HUES48 (cell line): ENCODE results near the gene GAB2.

Experiments
- H3K27ac ChIP-seq: one replicate; pipeline ENCODE4 v1.7.0; 2013; ENCODE audit warnings: low read depth, low read length, inconsistent platforms
- H3K27me3 ChIP-seq: 2 replicates; pipeline ENCODE4 v1.6.1; 2013; ENCODE audit warnings: mild to moderate bottlenecking, low read length; ENCODE audit not compliant: control insufficient read depth, insufficient read depth
- H3K36me3 ChIP-seq: 2 replicates; pipeline ENCODE4 v1.6.1; 2013; ENCODE audit warnings: low read length; ENCODE audit not compliant: control insufficient read depth, insufficient read depth
- H3K4me1 ChIP-seq: 2 replicates; pipeline ENCODE4 v1.6.1; 2013; ENCODE audit warnings: mild to moderate bottlenecking, low read length; ENCODE audit not compliant: control insufficient read depth, insufficient read depth
- H3K4me3 ChIP-seq: 2 replicates; pipeline ENCODE4 v1.5.1; 2013; ENCODE audit warnings: mild to moderate bottlenecking, low read depth, low read length
- H3K9ac ChIP-seq: 2 replicates; pipeline ENCODE4 v1.6.1; 2013; ENCODE audit warnings: mild to moderate bottlenecking, low read depth, low read length, moderate library complexity
- H3K9me3 ChIP-seq: 2 replicates; pipeline ENCODE4 v1.6.1; 2013; ENCODE audit warnings: low read length; ENCODE audit not compliant: control insufficient read depth, insufficient read depth

GAB2 gene

GRCh38 chr11:78400116-78400515, 17.5 kb downstream of the GAB2 start:
- H3K27me3 ChIP-seq, result peaks cover 21% of the 10 kb centered on the region
- no peaks in the 10 kb centered on the region for H3K36me3 ChIP-seq
- no peak overlapping the region for H3K9ac ChIP-seq
- no peak overlapping the region for H3K4me3 ChIP-seq
- no peaks in the 10 kb centered on the region for H3K9me3 ChIP-seq
- H3K4me1 ChIP-seq, result peaks cover 18% of the 10 kb centered on the region
- no peak overlapping the region for H3K27ac ChIP-seq

DNA sequence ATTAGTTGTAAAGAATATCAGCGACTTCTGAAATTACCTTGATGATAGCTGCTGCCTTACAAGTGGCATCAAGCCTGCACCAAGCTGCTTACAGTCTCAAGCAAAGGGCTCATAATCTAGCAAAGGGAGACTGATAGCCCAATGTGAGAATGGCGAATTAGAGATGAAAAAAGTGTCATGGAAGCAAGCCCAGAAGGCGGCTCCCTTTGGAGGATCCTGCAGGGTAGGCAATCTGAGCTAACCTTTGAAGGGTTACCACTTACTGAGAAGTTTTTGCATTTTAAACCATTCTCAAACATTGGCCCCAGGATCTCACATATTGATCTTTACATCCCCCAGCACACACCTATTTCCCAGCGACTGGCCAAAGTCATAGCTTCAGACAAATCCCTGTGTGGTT, 18.5 kb downstream of the GAB2 start:
- Histone ChIP-seq H3K4me3 (no peak overlapping the region), H3K27me3 (peaks cover 21% of the 10 kb centered on the region), H3K27ac (peak overlapping the region; percentile 68), H3K9me3 (no peaks in the 10 kb centered on the region), H3K36me3 (no peaks in the 10 kb centered on the region), H3K4me1 (peaks cover 18% of the 10 kb centered on the region), H3K9ac (no peak overlapping the region)

- Histone ChIP-seq H3K27ac (peak overlapping the region; percentile 57), H3K4me1 (peaks cover 18% of the 10 kb centered on the region)
Observed at GRCh38 chr11:78398715-78399114, 18.9 kb downstream of the GAB2 start.

DNA sequence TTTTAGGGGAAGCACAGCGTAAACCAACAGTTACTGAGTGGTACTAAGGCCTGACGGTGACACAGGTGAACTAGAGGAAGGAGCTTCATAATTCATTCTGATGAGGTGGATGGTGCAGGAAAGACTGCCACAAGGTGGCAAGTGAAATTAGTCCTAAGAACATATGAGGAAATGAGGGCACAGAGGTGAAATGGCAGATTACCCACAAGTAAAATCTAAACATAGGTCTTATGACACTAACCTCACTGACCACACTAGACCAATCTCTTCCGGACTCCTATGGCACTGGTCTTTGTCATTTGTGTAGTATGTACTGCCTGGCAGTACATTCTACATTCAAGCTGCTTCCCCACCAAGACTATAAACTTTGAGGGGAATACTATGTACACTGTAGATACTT, 20.2 kb downstream of the GAB2 start:
- Histone ChIP-seq H3K27me3 (peaks cover 21% of the 10 kb centered on the region), H3K9ac (no peak overlapping the region), H3K4me3 (no peak overlapping the region), H3K36me3 (no peaks in the 10 kb centered on the region), H3K27ac (no peak overlapping the region), H3K9me3 (no peaks in the 10 kb centered on the region), H3K4me1 (peaks cover 18% of the 10 kb centered on the region)

More at GRCh38 chr11:78398715-78399114, 18.9 kb downstream of the GAB2 start:
- Histone ChIP-seq H3K36me3 (no peaks in the 10 kb centered on the region), H3K9me3 (no peaks in the 10 kb centered on the region), H3K9ac (no peak overlapping the region), H3K27me3 (peaks cover 21% of the 10 kb centered on the region), H3K4me3 (no peak overlapping the region)

DNA sequence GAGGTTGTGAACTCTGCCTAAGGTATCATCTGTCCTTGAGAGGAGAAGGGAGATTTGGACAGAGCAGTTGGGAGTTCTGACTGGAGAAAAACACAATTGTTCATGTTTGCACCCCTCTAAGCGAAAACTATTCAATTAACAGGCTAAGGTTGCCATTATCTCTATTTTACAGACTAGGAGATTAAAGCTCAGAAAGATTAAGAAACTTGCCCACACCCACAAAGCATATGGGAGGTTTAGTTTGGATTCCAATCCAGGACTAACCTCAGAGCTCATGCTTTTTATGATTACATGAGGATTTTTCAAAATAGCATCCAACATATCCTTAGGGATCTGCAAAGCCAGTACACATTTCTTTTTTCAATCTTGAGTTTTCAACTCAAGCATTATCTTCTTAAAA, 22.0 kb downstream of the GAB2 start:
- Histone ChIP-seq H3K36me3 (no peaks in the 10 kb centered on the region), H3K4me3 (no peak overlapping the region), H3K9me3 (no peaks in the 10 kb centered on the region), H3K9ac (no peak overlapping the region), H3K27ac (no peak overlapping the region), H3K4me1 (peaks cover 18% of the 10 kb centered on the region), H3K27me3 (peaks cover 21% of the 10 kb centered on the region)

- Histone ChIP-seq H3K27me3 (peaks cover 6% of the 10 kb centered on the region; the same call in 1 of the 2 replicates), H3K4me3 (no peak overlapping the region), H3K36me3 (no peaks in the 10 kb centered on the region), H3K9ac (no peak overlapping the region), H3K27ac (no peak overlapping the region), H3K4me1 (no peaks in the 10 kb centered on the region), H3K9me3 (no peaks in the 10 kb centered on the region)
Observed at GRCh38 chr11:78392854-78393253, 24.8 kb downstream of the GAB2 start.

GRCh38 chr11:78391424-78391823, 26.2 kb downstream of the GAB2 start:
- H3K9me3 ChIP-seq, result no peaks in the 10 kb centered on the region
- H3K4me3 ChIP-seq, result no peak overlapping the region
- no peak overlapping the region for H3K27ac ChIP-seq
- H3K36me3 ChIP-seq, result no peaks in the 10 kb centered on the region
- H3K4me1 ChIP-seq, result no peaks in the 10 kb centered on the region
- H3K27me3 ChIP-seq, result no peaks in the 10 kb centered on the region
- no peak overlapping the region for H3K9ac ChIP-seq

DNA sequence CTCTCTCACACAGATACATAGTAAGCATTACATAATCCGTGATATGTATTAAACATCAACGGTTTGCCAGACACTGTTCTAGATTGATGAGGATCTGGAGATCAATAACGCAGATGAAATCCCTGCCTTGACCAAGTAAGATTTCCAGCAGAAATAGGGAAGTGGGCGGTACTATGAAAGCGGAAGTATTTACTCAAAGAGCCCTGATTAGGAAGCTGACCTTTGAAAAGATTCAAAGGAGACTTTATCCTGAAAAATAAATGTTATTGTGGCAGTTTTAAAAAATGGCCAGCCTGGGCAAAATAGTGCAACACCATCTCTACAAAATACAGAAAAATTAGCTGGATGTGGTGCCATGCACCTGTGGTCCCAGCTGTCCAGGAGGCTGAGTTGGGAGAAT, 26.8 kb downstream of the GAB2 start:
- H3K4me3 ChIP-seq, result no peak overlapping the region
- H3K36me3 ChIP-seq, result no peaks in the 10 kb centered on the region
- H3K27me3 ChIP-seq, result no peaks in the 10 kb centered on the region
- no peak overlapping the region for H3K27ac ChIP-seq
- no peaks in the 10 kb centered on the region for H3K9me3 ChIP-seq
- no peak overlapping the region for H3K9ac ChIP-seq
- no peaks in the 10 kb centered on the region for H3K4me1 ChIP-seq

DNA sequence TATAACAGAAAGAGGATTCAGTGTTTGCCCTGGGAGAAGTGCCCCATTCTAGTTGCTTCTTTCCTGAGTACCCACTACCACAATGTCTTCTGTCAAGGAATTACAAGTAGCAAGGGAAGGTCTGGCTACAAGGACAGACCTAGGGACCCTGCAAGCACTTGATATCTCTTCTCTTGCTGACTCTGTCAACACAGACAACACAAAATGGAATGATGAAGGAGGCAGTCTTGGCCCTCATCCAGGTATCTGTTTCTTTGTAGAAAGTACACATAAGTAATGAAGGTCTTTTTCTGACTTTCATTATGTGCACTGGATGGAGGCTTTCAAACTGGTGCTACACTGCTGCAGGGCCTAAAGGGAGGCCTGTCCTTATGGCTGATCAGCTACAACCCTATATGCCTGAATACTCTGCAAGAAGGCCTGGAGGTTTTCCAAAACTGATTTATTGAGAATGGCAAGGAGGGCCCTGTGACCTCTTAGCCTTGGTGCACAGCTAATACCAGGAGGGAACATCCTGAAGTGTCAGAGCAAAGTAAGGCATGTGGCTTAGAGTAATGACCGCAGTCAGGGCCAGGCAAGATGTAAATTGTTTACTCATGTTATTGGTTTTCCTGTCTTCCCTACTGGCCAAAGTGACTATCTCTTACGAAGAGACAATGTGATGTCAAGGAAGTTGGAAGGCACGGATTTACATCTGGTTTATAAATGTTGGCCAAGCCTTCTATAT, 31.2 kb downstream of the GAB2 start:
- H3K36me3 ChIP-seq, result no peaks in the 10 kb centered on the region
- 0 out of 2 replicates have a peak, but pooled peaks cover 2% of the 10 kb centered on the region for H3K9me3 ChIP-seq
- no peaks in the 10 kb centered on the region for H3K27me3 ChIP-seq
- H3K4me1 ChIP-seq, result peaks cover 5% of the 10 kb centered on the region; the same call in 1 of the 2 replicates
- H3K9ac ChIP-seq, result no peak overlapping the region
- H3K4me3 ChIP-seq, result no peak overlapping the region
- H3K27ac ChIP-seq, result no peak overlapping the region

GRCh38 chr11:78385205-78385604, 32.4 kb downstream of the GAB2 start:
- Histone ChIP-seq H3K27me3 (no peaks in the 10 kb centered on the region), H3K4me1 (peaks cover 12% of the 10 kb centered on the region; the same call in 1 of the 2 replicates)

GRCh38 chr11:78384231-78384630, 33.4 kb downstream of the GAB2 start:
- Histone ChIP-seq H3K4me1 (peaks cover 12% of the 10 kb centered on the region; the same call in 1 of the 2 replicates), H3K9ac (no peak overlapping the region), H3K36me3 (no peaks in the 10 kb centered on the region), H3K9me3 (0 out of 2 replicates have a peak, but pooled peaks cover 2% of the 10 kb centered on the region), H3K4me3 (no peak overlapping the region), H3K27ac (no peak overlapping the region), H3K27me3 (no peaks in the 10 kb centered on the region)

More at GRCh38 chr11:78385205-78385604, 32.4 kb downstream of the GAB2 start:
- Histone ChIP-seq H3K36me3 (no peaks in the 10 kb centered on the region), H3K4me3 (no peak overlapping the region), H3K27ac (no peak overlapping the region), H3K9ac (no peak overlapping the region), H3K9me3 (0 out of 2 replicates have a peak, but pooled peaks cover 2% of the 10 kb centered on the region)
